HCT116 (cell line): ENCODE measurements around the gene PXYLP1. TPM values are rescaled to one million over a fixed set of nuclear protein-coding genes. Genes with fewer than 3 reads are reported as not detected.

Experiments used
- ATAC-seq: fragments of 200-7000 bp; cut with Tn5 transposase; 2 replicates; pipeline ENCODE4 v1.9.1; 2020; ENCODE audit warnings: mild to moderate bottlenecking, moderate library complexity
- BruUV-seq: library from RNA; stranded (reverse); fragments of 400-500 nt; replicated peaks from 2 replicates; lab custom pipeline; 2021; lab: Mats Ljungman, UMichigan
- CTCF ChIA-PET: fragments of 300-600 bp; sonication (Branson Sonifier 250); formaldehyde crosslinking; loops from one replicate; lab custom pipeline; 2021; ENCODE audit warnings: antibody characterized with exemption; lab: Charles Lee
- POLR2A ChIA-PET: fragments of 300-600, 350-600 bp; sonication (Branson Sonifier 250); formaldehyde crosslinking; loops from one replicate; lab custom pipeline; 2021; ENCODE audit warnings: antibody characterized with exemption; lab: Charles Lee
- RAD21 ChIA-PET, 2 experiments: fragments of 300-600 bp; sonication (Branson Sonifier 250); formaldehyde crosslinking; loops; one replicate each; lab custom pipeline; 2023; ENCODE audit warnings: low total read pairs in 2 of 2; ENCODE audit not compliant: uncharacterized antibody in 2 of 2, unreplicated experiment in 2 of 2, low non-redundant PET in 1 of 2; lab: Charles Lee
- DNase-seq: peaks from one replicate; pipeline ENCODE4 v3.0.0-alpha.2; 2010; ENCODE audit warnings: low read depth, low spot score
- H2AFZ ChIP-seq: fragments of 200-600 bp; shearing (Covaris generic), sonication (generic); 2 replicates; pipeline ENCODE4 v1.6.1; 2017; ENCODE audit warnings: low read depth, mixed run types, mixed read lengths, antibody characterized with exemption, low read length; ENCODE audit not compliant: poor library complexity, severe bottlenecking
- H3K27ac ChIP-seq: 2 replicates; pipeline ENCODE4 v1.5.1; 2012; ENCODE audit warnings: low read depth, low read length
- H3K27me3 ChIP-seq: fragments of 200-600 bp; sonication (generic); 2 replicates; pipeline ENCODE4 v1.6.1; 2016; ENCODE audit warnings: mixed run types, low read length, mixed read lengths; ENCODE audit not compliant: insufficient read depth
- H3K36me3 ChIP-seq, 2 experiments: fragments of 200-500 bp in 1 of 2; fragments of 200-600 bp in 1 of 2; sonication (Bioruptor generic) in 1 of 2; sonication (generic) in 1 of 2; 2 replicates each; pipeline versions ENCODE4 v1.5.1 to v1.6.1; 2014 to 2016; ENCODE audit warnings: low read length in 2 of 2, inconsistent platforms in 1 of 2, mixed read lengths in 1 of 2, mixed run types in 1 of 2; ENCODE audit not compliant: insufficient read depth in 2 of 2, control insufficient read depth in 1 of 2
- H3K4me1 ChIP-seq, 2 experiments: fragments of 200-600 bp in 1 of 2; sonication (generic) in 1 of 2; 2 replicates each; pipeline versions ENCODE4 v1.5.1 to v1.6.1; 2012 to 2017; ENCODE audit warnings: low read length in 2 of 2, inconsistent platforms in 1 of 2, mild to moderate bottlenecking in 1 of 2, mixed read lengths in 1 of 2, mixed run types in 1 of 2, moderate library complexity in 1 of 2; ENCODE audit not compliant: insufficient read depth in 2 of 2, control insufficient read depth in 1 of 2
- H3K4me2 ChIP-seq: fragments of 200-600 bp; sonication (generic); 2 replicates; pipeline ENCODE4 v1.6.1; 2017; ENCODE audit warnings: mixed run types, low read length, mixed read lengths
- H3K4me3 ChIP-seq, 2 experiments: fragments of 200-600 bp in 1 of 2; sonication (generic) in 1 of 2; replicated peaks in 1 of 2; 2 replicates each; pipeline ENCODE4 v1.5.1; 2011 to 2016; ENCODE audit warnings: low read length in 2 of 2, control low read depth in 1 of 2, low read depth in 1 of 2, mild to moderate bottlenecking in 1 of 2, mixed read lengths in 1 of 2, mixed run types in 1 of 2
- H3K79me2 ChIP-seq: fragments of 200-600 bp; sonication (generic); 2 replicates; pipeline ENCODE4 v1.6.1; 2017; ENCODE audit warnings: mild to moderate bottlenecking, mixed run types, low read length, moderate library complexity, mixed read lengths; ENCODE audit not compliant: insufficient read depth
- H3K9ac ChIP-seq: fragments of 200-600 bp; sonication (generic); 2 replicates; pipeline ENCODE4 v1.6.1; 2016; ENCODE audit warnings: low read length, mixed read lengths
- H3K9me2 ChIP-seq: fragments of 200-600 bp; sonication (generic), shearing (Covaris generic); 2 replicates; pipeline ENCODE4 v1.6.1; 2017; ENCODE audit warnings: mixed run types, mild to moderate bottlenecking, moderate library complexity; ENCODE audit not compliant: insufficient read depth
- H3K9me3 ChIP-seq, 2 experiments: fragments of 200-500 bp in 1 of 2; fragments of 200-600 bp in 1 of 2; sonication (Bioruptor generic) in 1 of 2; sonication (generic) in 1 of 2; 2 replicates each; pipeline ENCODE4 v1.6.1; 2014 to 2017; ENCODE audit warnings: low read length in 2 of 2, mixed read lengths in 2 of 2, inconsistent platforms in 1 of 2, low read depth in 1 of 2, mild to moderate bottlenecking in 1 of 2, mixed run types in 1 of 2, moderate library complexity in 1 of 2; ENCODE audit not compliant: control insufficient read depth in 1 of 2, insufficient read depth in 1 of 2
- H4K20me1 ChIP-seq: fragments of 200-600 bp; sonication (generic), shearing (Covaris generic); 2 replicates; pipeline ENCODE4 v1.6.1; 2017; ENCODE audit warnings: mixed run types, mild to moderate bottlenecking, moderate library complexity; ENCODE audit not compliant: insufficient read depth
- CBX3 ChIP-seq: IDR thresholded peaks from 2 replicates; pipeline ENCODE4 v1.6.1; 2012; ENCODE audit warnings: low read depth
- EGR1 ChIP-seq: IDR thresholded peaks from 2 replicates; pipeline ENCODE4 v1.6.1; 2012; ENCODE audit warnings: low read depth
- EZH2phosphoT487 ChIP-seq: fragments of 200-600 bp; IDR thresholded peaks from 2 replicates; pipeline ENCODE4 v1.6.1; 2018; ENCODE audit warnings: antibody characterized with exemption, borderline replicate concordance
- FOSL1 ChIP-seq: IDR thresholded peaks from 2 replicates; pipeline ENCODE4 v1.6.1; 2012; ENCODE audit warnings: low read depth
- JUND ChIP-seq: IDR thresholded peaks from 2 replicates; pipeline ENCODE4 v1.6.1; 2012
- POLR2A ChIP-seq: IDR thresholded peaks from 2 replicates; pipeline ENCODE4 v1.7.0; 2011; ENCODE audit warnings: borderline replicate concordance; ENCODE audit not compliant: insufficient read depth, insufficient read length; ENCODE audit errors: extremely low read depth
- POLR2AphosphoS5 ChIP-seq: IDR thresholded peaks from 2 replicates; pipeline ENCODE4 v1.6.1; 2011; ENCODE audit warnings: mild to moderate bottlenecking, low read depth, low read length, moderate library complexity
- RAD21 ChIP-seq: IDR thresholded peaks from 2 replicates; pipeline ENCODE4 v1.6.1; 2012; ENCODE audit warnings: low read depth, mild to moderate bottlenecking
- SIN3A ChIP-seq: IDR thresholded peaks from 2 replicates; pipeline ENCODE4 v1.6.1; 2012; ENCODE audit warnings: low read depth
- SRF ChIP-seq: IDR thresholded peaks from 2 replicates; pipeline ENCODE4 v1.6.1; 2012; ENCODE audit warnings: low read depth
- ZFX ChIP-seq: fragments of 450-650 bp; IDR thresholded peaks from 2 replicates; pipeline ENCODE4 v1.6.1; 2017
- intact Hi-C: fragments of 100-400 bp; cut with micrococcal nuclease; formaldehyde crosslinking; loops from 2 replicates; pipeline ENCODE4 v1.10.0; 2022
- total RNA-seq: library from RNA; stranded (reverse); gene quantifications from one replicate; pipeline ENCODE4 v1.2.1, GENCODE V29; 2021; ENCODE audit not compliant: unreplicated experiment

PXYLP1 gene
- total RNA-seq, 1 experiment from 2014 or later: 15.3 TPM

DNA sequence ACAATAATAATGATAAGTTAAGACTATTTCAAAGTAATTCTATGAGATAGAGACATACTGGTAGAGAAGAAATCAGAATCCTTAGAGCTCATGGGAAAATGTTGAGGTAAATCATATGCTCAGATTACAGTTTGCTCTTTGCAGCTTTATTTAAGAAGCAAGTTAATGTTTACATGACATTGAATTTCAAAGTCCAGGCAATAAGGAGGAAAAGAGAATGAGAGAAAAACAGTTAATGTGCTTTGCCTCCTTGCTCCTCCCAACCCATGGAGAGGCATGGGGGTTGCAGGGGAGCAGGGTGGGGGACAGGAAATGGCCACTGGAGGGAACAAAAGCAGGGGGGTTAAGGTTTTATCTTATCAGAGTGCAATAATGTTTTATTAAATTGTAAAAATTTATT lies 94.5 kb downstream of the PXYLP1 start:
- ChIA-PET CTCF (interaction anchor here (1.2 kb wide), 1 partner anchor 15 kb away, joined by 3 read pairs; no protein-coding TSS in a partner anchor), RAD21 (no interaction called here), POLR2A (interaction anchor here (0.6 kb wide), 1 partner anchor 11 kb away, joined by 3 read pairs; no protein-coding TSS in a partner anchor)
- TF ChIP-seq SIN3A (no peak), EZH2phosphoT487 (no peak), EGR1 (no peak), POLR2AphosphoS5 (no peak)
- no peak for DNase-seq
- H3K36me3 ChIP-seq: no peaks in the 10 kb centered on the region
- no peaks in the 10 kb centered on the region for H3K27me3 ChIP-seq
- peaks cover 3 to 7% of the 10 kb centered on the region in 2 experiments; a peak in 3 of 4 replicates for H3K4me1 ChIP-seq
- H3K9ac ChIP-seq: no peak overlapping the region
- H2AFZ ChIP-seq: no peak overlapping the region
- H4K20me1 ChIP-seq: no peaks in the 10 kb centered on the region
- BruUV-seq: no TSS peak
- H3K9me3 ChIP-seq: no peaks in the 10 kb centered on the region
- H3K4me3 ChIP-seq: no peak overlapping the region
- intact Hi-C loops: no loop called here
- H3K4me2 ChIP-seq: no peak overlapping the region
- H3K27ac ChIP-seq: no peak overlapping the region
- no peaks in the 10 kb centered on the region for H3K79me2 ChIP-seq
- H3K9me2 ChIP-seq: no peaks in the 10 kb centered on the region
- no peak for ATAC-seq

DNA sequence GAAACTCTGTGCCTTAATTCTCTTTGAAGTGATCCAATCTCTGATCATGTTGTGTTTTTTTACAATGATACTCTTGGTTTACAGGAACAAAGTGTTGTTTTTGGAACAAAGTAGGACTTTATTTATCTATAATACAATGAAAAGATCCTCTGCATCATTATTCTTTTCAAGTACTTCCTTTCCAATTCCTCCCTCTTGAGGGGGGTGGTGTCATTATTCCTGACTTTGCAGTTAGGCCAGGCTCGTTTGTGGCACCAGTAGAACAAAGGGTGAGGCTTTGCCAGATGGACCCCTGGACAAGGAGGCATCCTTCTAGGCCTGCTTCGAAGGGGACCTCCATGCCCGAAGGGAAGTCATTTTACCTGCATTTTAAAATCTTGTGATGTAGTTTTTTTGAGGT lies 95.0 kb downstream of the PXYLP1 start:
- ChIA-PET POLR2A (no interaction called here), RAD21 (no interaction called here), CTCF (interaction anchor here (1.0 to 1.2 kb wide), 2 partner anchors 15 to 18 kb away, joined by 3 read pairs; no protein-coding TSS in a partner anchor)
- no TSS peak for BruUV-seq
- no peak overlapping the region for H2AFZ ChIP-seq
- no peak overlapping the region for H3K4me3 ChIP-seq
- H3K36me3 ChIP-seq: no peaks in the 10 kb centered on the region
- H3K4me2 ChIP-seq: no peak overlapping the region
- TF ChIP-seq EGR1 (no peak), FOSL1 (no peak), RAD21 (no peak), SRF (no peak), JUND (no peak), POLR2A (no peak), ZFX (no peak), CBX3 (no peak)
- H3K27me3 ChIP-seq: no peaks in the 10 kb centered on the region
- ATAC-seq (no peak), DNase-seq (no peak)
- no peak overlapping the region for H3K27ac ChIP-seq
- no peaks in the 10 kb centered on the region for H3K79me2 ChIP-seq
- no peaks in the 10 kb centered on the region for H3K9me3 ChIP-seq
- H3K9ac ChIP-seq: no peak overlapping the region
- no peaks in the 10 kb centered on the region for H3K9me2 ChIP-seq
- intact Hi-C loops: no loop called here
- H3K4me1 ChIP-seq: peaks cover 0 to 7% of the 10 kb centered on the region in 2 experiments; a peak in 2 of 4 replicates
- no peaks in the 10 kb centered on the region for H4K20me1 ChIP-seq
